Measurements from ENCODE around the gene GATAD2B. TPM values are rescaled to one million over a fixed set of nuclear protein-coding genes. Genes with fewer than 3 reads are reported as not detected.
"Not testable (repeated sequence)": the region's sequence is repeated elsewhere in the genome, so short reads cannot be mapped to it uniquely, and the experiment has no call there.

The GATAD2B gene
- total RNA-seq, 1 experiment from 2014 or later = 5.1 TPM

- not testable (repeated sequence) for DNase-seq (ENCODE audit: low spot score)
Measured at GRCh38 chr1:153840774-153841173, 82.0 kb downstream of the GATAD2B start.

- not testable (repeated sequence) for DNase-seq (ENCODE audit: low spot score)
Measured at GRCh38 chr1:153833968-153834367, 88.8 kb downstream of the GATAD2B start.

GRCh38 chr1:153833171-153833570, 89.6 kb downstream of the GATAD2B start:
- no peak for DNase-seq (ENCODE audit: low spot score)

- no peak for DNase-seq (ENCODE audit: low spot score)
Measured at GRCh38 chr1:153832293-153832692, 90.5 kb downstream of the GATAD2B start.

GRCh38 chr1:153831026-153831425, 91.7 kb downstream of the GATAD2B start:
- DNase-seq (ENCODE audit: low spot score) = no peak

- no peak for DNase-seq (ENCODE audit: low spot score)
Measured at GRCh38 chr1:153827168-153827964, 95.4 kb downstream of the GATAD2B start.

- DNase-seq (ENCODE audit: low spot score) = no peak
Measured at GRCh38 chr1:153818876-153819275, 103.9 kb downstream of the GATAD2B start.

GRCh38 chr1:153816283-153816889, 106.4 kb downstream of the GATAD2B start:
- DNase-seq (ENCODE audit: low spot score) = no peak

GRCh38 chr1:153805886-153806719, 116.7 kb downstream of the GATAD2B start:
- DNase-seq (ENCODE audit: low spot score) = no peak

- DNase-seq (ENCODE audit: low spot score) = no peak
Measured at GRCh38 chr1:153805042-153805745, 117.6 kb downstream of the GATAD2B start.

- no peak for DNase-seq (ENCODE audit: low spot score)
Measured at GRCh38 chr1:153804112-153804511, 118.7 kb downstream of the GATAD2B start.

- no peak for DNase-seq (ENCODE audit: low spot score)
Measured at GRCh38 chr1:153803470-153804056, 119.2 kb downstream of the GATAD2B start.

GRCh38 chr1:153801786-153802697, 120.7 kb downstream of the GATAD2B start:
- DNase-seq (ENCODE audit: low spot score) = no peak

GRCh38 chr1:153801028-153801625, 121.6 kb downstream of the GATAD2B start:
- DNase-seq (ENCODE audit: low spot score) = no peak

- no peak for DNase-seq (ENCODE audit: low spot score)
Measured at GRCh38 chr1:153800516-153800915, 122.3 kb downstream of the GATAD2B start.

GRCh38 chr1:153799566-153800465, 123.0 kb downstream of the GATAD2B start:
- DNase-seq (ENCODE audit: low spot score) = no peak

- DNase-seq (ENCODE audit: low spot score) = no peak
Measured at GRCh38 chr1:153799016-153799415, 123.8 kb downstream of the GATAD2B start.

- no peak for DNase-seq (ENCODE audit: low spot score)
Measured at GRCh38 chr1:153798468-153798780, 124.3 kb downstream of the GATAD2B start.
